OCI-LY3 (cell line): ENCODE data around the gene NSG2.

Experiments used
- H2AFZ ChIP-seq: fragments of 200-600, 300-600 bp; shearing (Covaris generic); 2 replicates; pipeline ENCODE4 v1.6.0; 2014; ENCODE audit warnings: antibody characterized with exemption, low read depth, low read length
- H3K27ac ChIP-seq: fragments of 200-600, 300-600 bp; sonication (generic); 2 replicates; pipeline ENCODE4 v1.5.1; 2014; ENCODE audit warnings: mild to moderate bottlenecking, low read length, moderate library complexity, mixed read lengths
- H3K27me3 ChIP-seq: fragments of 200-600, 300-600 bp; sonication (generic); 2 replicates; pipeline ENCODE4 v1.6.1; 2014; ENCODE audit warnings: low read depth, low read length, mixed read lengths
- H3K36me3 ChIP-seq: fragments of 200-600, 300-600 bp; sonication (generic); replicated peaks from 2 replicates; pipeline ENCODE3; 2014; ENCODE audit warnings: low read depth, low read length, mixed read lengths
- H3K4me1 ChIP-seq: fragments of 300-600, 200-600 bp; sonication (generic); 2 replicates; pipeline ENCODE4 v1.6.1; 2014; ENCODE audit warnings: low read length, mixed read lengths
- H3K4me2 ChIP-seq: fragments of 200-600, 300-600 bp; sonication (generic); 2 replicates; pipeline ENCODE4 v1.6.1; 2014; ENCODE audit warnings: low read length, mixed read lengths
- H3K4me3 ChIP-seq: fragments of 300-600, 200-600 bp; sonication (generic); 2 replicates; pipeline ENCODE4 v1.5.1; 2014; ENCODE audit warnings: antibody characterized with exemption, mild to moderate bottlenecking, low read length, moderate library complexity
- H3K79me2 ChIP-seq: fragments of 300-600, 200-600 bp; shearing (Covaris generic); 2 replicates; pipeline ENCODE4 v1.6.1; 2014; ENCODE audit warnings: mild to moderate bottlenecking, low read length, mixed read lengths
- H3K9ac ChIP-seq: fragments of 300-600, 200-600 bp; shearing (Covaris generic); 2 replicates; pipeline ENCODE4 v1.6.0; 2014; ENCODE audit warnings: mild to moderate bottlenecking, low read length, moderate library complexity
- H3K9me3 ChIP-seq: fragments of 200-600, 300-600 bp; shearing (Covaris generic); 2 replicates; pipeline ENCODE4 v1.6.1; 2014; ENCODE audit warnings: low read length, mixed read lengths; ENCODE audit not compliant: insufficient read depth
- H4K20me1 ChIP-seq: fragments of 200-600, 300-600 bp; sonication (generic); 2 replicates; pipeline ENCODE4 v1.6.1; 2016; ENCODE audit warnings: low read length, mixed read lengths; ENCODE audit not compliant: insufficient read depth
- CTCF ChIP-seq: fragments of 200-600, 300-600 bp; sonication (generic); IDR thresholded peaks from 2 replicates; pipeline ENCODE4 v1.5.1; 2014; ENCODE audit warnings: antibody characterized with exemption, low read length, low read depth
- EZH2phosphoT487 ChIP-seq: fragments of 200-600 bp; shearing (Covaris generic); IDR thresholded peaks from 2 replicates; pipeline ENCODE4 v1.6.1; 2018; ENCODE audit warnings: antibody characterized with exemption, mixed run types, low read depth

The NSG2 gene

DNA sequence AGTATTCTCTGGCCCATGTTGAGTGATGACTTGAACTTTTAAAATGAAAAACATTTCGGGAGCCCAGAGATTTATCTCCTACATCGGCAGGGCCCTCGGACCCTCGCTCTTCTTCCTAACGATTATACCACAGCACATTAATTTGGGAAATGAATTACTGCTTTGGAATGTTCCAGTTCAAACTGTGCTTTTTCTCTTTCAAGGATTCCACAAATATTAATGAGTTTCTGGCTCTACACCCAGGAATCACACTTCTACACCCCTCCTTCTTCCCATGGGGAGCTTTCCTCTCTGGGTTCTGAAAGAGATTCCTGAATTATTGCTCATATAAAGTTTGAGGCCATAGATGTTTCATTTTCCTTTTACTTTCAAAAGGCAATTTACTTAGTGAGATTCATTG is 41.2 kb downstream of the NSG2 start:
- no peaks in the 10 kb centered on the region for H3K36me3 ChIP-seq
- H3K9ac ChIP-seq: no peak overlapping the region
- H3K4me1 ChIP-seq: no peaks in the 10 kb centered on the region
- peaks cover 28% of the 10 kb centered on the region for H3K27me3 ChIP-seq
- H3K27ac ChIP-seq: no peak overlapping the region
- no peak overlapping the region for H3K4me3 ChIP-seq
- H3K79me2 ChIP-seq: no peaks in the 10 kb centered on the region
- no peak for TF ChIP-seq EZH2phosphoT487
- no peak for TF ChIP-seq CTCF
- no peak overlapping the region for H3K4me2 ChIP-seq
- no peaks in the 10 kb centered on the region for H4K20me1 ChIP-seq
- no peak overlapping the region for H2AFZ ChIP-seq
- H3K9me3 ChIP-seq: no peaks in the 10 kb centered on the region

DNA sequence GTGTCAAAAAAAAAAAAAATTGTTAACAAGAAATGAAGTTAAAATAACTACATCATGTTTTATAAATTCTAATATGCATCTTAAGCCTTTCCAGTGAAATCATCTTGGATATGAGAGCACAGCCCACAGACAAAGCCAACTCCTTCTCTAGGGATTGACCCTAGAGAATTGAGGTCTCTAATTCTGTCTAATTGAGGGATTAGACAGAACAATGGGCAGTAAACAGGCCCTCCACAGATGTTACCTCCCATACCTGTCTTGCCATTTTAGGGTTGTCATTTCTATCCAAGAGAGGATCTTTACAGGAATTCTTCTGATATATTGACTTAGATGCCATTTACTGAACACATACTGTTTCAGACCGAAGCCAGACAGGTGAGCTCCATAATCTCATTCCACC is 42.3 kb downstream of the NSG2 start:
- no peak overlapping the region for H3K9ac ChIP-seq
- no peak overlapping the region for H3K4me3 ChIP-seq
- no peaks in the 10 kb centered on the region for H4K20me1 ChIP-seq
- H3K27me3 ChIP-seq: peaks cover 27% of the 10 kb centered on the region
- H3K9me3 ChIP-seq: no peaks in the 10 kb centered on the region
- TF ChIP-seq EZH2phosphoT487 (no peak), CTCF (no peak)
- no peak overlapping the region for H2AFZ ChIP-seq
- no peaks in the 10 kb centered on the region for H3K4me1 ChIP-seq
- no peak overlapping the region for H3K27ac ChIP-seq
- H3K36me3 ChIP-seq: no peaks in the 10 kb centered on the region
- H3K4me2 ChIP-seq: no peak overlapping the region
- no peaks in the 10 kb centered on the region for H3K79me2 ChIP-seq

- H3K4me2 ChIP-seq: no peak overlapping the region
- TF ChIP-seq CTCF (no peak), EZH2phosphoT487 (no peak)
- no peak overlapping the region for H2AFZ ChIP-seq
- H3K4me3 ChIP-seq: no peak overlapping the region
- peaks cover 44% of the 10 kb centered on the region for H3K27me3 ChIP-seq
- no peaks in the 10 kb centered on the region for H4K20me1 ChIP-seq
- H3K27ac ChIP-seq: no peak overlapping the region
- no peaks in the 10 kb centered on the region for H3K9me3 ChIP-seq
- H3K9ac ChIP-seq: no peak overlapping the region
- peaks cover 6% of the 10 kb centered on the region for H3K4me1 ChIP-seq
- H3K36me3 ChIP-seq: no peaks in the 10 kb centered on the region
- H3K79me2 ChIP-seq: no peaks in the 10 kb centered on the region
Observed at GRCh38 chr5:174090129-174090528, 44.6 kb downstream of the NSG2 start.

DNA sequence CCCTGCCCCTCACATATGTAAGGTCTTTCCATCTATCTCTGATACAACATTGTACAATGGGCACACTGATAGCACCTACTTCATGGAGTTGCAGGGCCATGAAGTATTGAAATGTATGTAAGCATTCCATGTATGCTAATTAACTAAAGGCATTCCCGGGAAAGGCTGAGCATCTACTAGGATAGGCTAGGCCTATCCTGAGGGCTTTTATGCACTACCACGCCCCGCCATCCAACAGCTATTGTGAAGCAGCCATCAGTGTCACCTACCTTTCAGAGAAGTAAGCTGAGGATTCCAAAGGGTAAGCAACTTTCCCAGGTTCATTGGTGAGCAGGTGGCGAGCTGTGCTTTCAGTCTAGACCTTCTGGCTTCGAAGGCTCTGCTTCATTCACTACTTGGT is 47.6 kb downstream of the NSG2 start:
- Histone ChIP-seq H3K27me3 (peaks cover 50% of the 10 kb centered on the region), H3K79me2 (no peaks in the 10 kb centered on the region), H3K4me1 (peaks cover 20% of the 10 kb centered on the region), H3K27ac (no peak overlapping the region), H3K4me3 (no peak overlapping the region), H3K9me3 (no peaks in the 10 kb centered on the region), H3K4me2 (no peak overlapping the region), H3K36me3 (no peaks in the 10 kb centered on the region), H4K20me1 (no peaks in the 10 kb centered on the region), H2AFZ (no peak overlapping the region), H3K9ac (no peak overlapping the region)
- TF ChIP-seq CTCF (no peak), EZH2phosphoT487 (no peak)
